Right renal pelvis (tissue), 4 donors: ENCODE measurements around the gene PPP1R12B. TPM values are rescaled to one million over a fixed set of nuclear protein-coding genes. Genes with fewer than 3 reads are reported as not detected.
"Not testable (repeated sequence)": the region's sequence is repeated elsewhere in the genome, so short reads cannot be mapped to it uniquely, and the experiment has no call there.

Experiments
- DNase-seq, 4 donors: peaks; one replicate each; pipeline ENCODE4 v3.0.0-alpha.2; 2013; ENCODE audit warnings: low read depth in 4 of 4, low spot score in 3 of 4, missing footprints in 1 of 4
- polyA plus RNA-seq, 4 donors: library from polyadenylated mRNA; unstranded; fragments of 120-200 nt; gene quantifications; one replicate each; pipeline ENCODE4 v1.2.1, GENCODE V29; 2013; ENCODE audit not compliant: insufficient read length in 4 of 4

The PPP1R12B gene
- polyA plus RNA-seq, 4 donors: 16.2 to 19.2 (median 18.4) TPM

- DNase-seq: not testable (repeated sequence)
These were observed 177.6 kb downstream of the PPP1R12B start for GRCh38 chr1:202526056-202526455.

- not testable (repeated sequence) for DNase-seq
These were observed 179.7 kb downstream of the PPP1R12B start for GRCh38 chr1:202528096-202528722.

- not testable (repeated sequence) for DNase-seq
These were observed 182.2 kb downstream of the PPP1R12B start for GRCh38 chr1:202530686-202531085.

- no peak for DNase-seq
These were observed 182.9 kb downstream of the PPP1R12B start for GRCh38 chr1:202531472-202531811.

- DNase-seq: not testable (repeated sequence)
These were observed 183.5 kb downstream of the PPP1R12B start for GRCh38 chr1:202531812-202532616.

- peak in 3 of 4 donors; percentile 33 to 45 (median 39) for DNase-seq
These were observed 190.7 kb downstream of the PPP1R12B start for GRCh38 chr1:202539166-202539574.

GRCh38 chr1:202539583-202539982 lies 191.1 kb downstream of the PPP1R12B start:
- DNase-seq: not testable (repeated sequence)

- no peak for DNase-seq
These were observed 191.5 kb downstream of the PPP1R12B start for GRCh38 chr1:202540014-202540413.

- DNase-seq: no peak
These were observed 191.9 kb downstream of the PPP1R12B start for GRCh38 chr1:202540448-202540847.

GRCh38 chr1:202540858-202541257 lies 192.4 kb downstream of the PPP1R12B start:
- DNase-seq: not testable (repeated sequence)

- not testable (repeated sequence) for DNase-seq
These were observed 193.9 kb downstream of the PPP1R12B start for GRCh38 chr1:202542415-202542814.

GRCh38 chr1:202543537-202543936 lies 195.0 kb downstream of the PPP1R12B start:
- not testable (repeated sequence) for DNase-seq

- DNase-seq: not testable (repeated sequence)
These were observed 196.4 kb downstream of the PPP1R12B start for GRCh38 chr1:202544766-202545449.

- DNase-seq: not testable (repeated sequence)
These were observed 197.3 kb downstream of the PPP1R12B start for GRCh38 chr1:202545647-202546303.

- not testable (repeated sequence) for DNase-seq
These were observed 197.9 kb downstream of the PPP1R12B start for GRCh38 chr1:202546377-202546776.

GRCh38 chr1:202546796-202547195 lies 198.3 kb downstream of the PPP1R12B start:
- DNase-seq: not testable (repeated sequence)

- no peak for DNase-seq
These were observed 198.7 kb downstream of the PPP1R12B start for GRCh38 chr1:202547215-202547614.

- not testable (repeated sequence) for DNase-seq
These were observed 201.6 kb downstream of the PPP1R12B start for GRCh38 chr1:202550088-202550487.

- no peak for DNase-seq
These were observed 203.2 kb downstream of the PPP1R12B start for GRCh38 chr1:202551683-202552082.

- DNase-seq: not testable (repeated sequence)
These were observed 204.1 kb downstream of the PPP1R12B start for GRCh38 chr1:202552615-202553014.

GRCh38 chr1:202553078-202553477 lies 204.6 kb downstream of the PPP1R12B start:
- DNase-seq: not testable (repeated sequence)
